HepG2 (cell line): ENCODE results near the gene SMIM41. TPM values are rescaled to one million over a fixed set of nuclear protein-coding genes. Genes with fewer than 3 reads are reported as not detected.

Experiments
- ATAC-seq: fragments of 200-7000 bp; cut with Tn5 transposase; 3 replicates; pipeline ENCODE4 v1.9.1; 2020; ENCODE audit warnings: mild to moderate bottlenecking, moderate library complexity
- BruUV-seq: library from RNA; stranded (reverse); fragments of 400-500 nt; replicated peaks from 2 replicates; lab custom pipeline; 2021; lab: Mats Ljungman, UMichigan
- CTCF ChIA-PET: fragments of 300-600 bp; formaldehyde crosslinking; extraction: SDS; loops from one replicate; lab custom pipeline; 2021; ENCODE audit warnings: low total read pairs, inconsistent platforms, low intra/inter-chr PET ratio; lab: Yijun Ruan, JAX
- POLR2A ChIA-PET: fragments of 350-600 bp; sonication (Branson Sonifier 250); formaldehyde crosslinking; loops from one replicate; lab custom pipeline; 2020; ENCODE audit warnings: antibody characterized with exemption, inconsistent platforms; lab: Yijun Ruan, JAX
- DNase-seq: peaks from one replicate; pipeline ENCODE4 v3.0.0-alpha.2; 2015; ENCODE audit warnings: low spot score
- FAIRE-seq: peaks from 3 replicates; lab custom pipeline; 2011; peaks lifted over from hg19 to GRCh38; lab: Jason Lieb, UNC
- H2AFZ ChIP-seq: one replicate; pipeline ENCODE4 v1.6.1; 2011; ENCODE audit warnings: low read length, inconsistent platforms
- H3K27ac ChIP-seq: fragments of 300-600 bp; 3 replicates; pipeline ENCODE4 v1.8.0; 2011; ENCODE audit warnings: mixed run types, mild to moderate bottlenecking, mixed read lengths, low read length, inconsistent platforms; ENCODE audit not compliant: insufficient read depth; ENCODE audit errors: extremely low read length
- H3K27me3 ChIP-seq, 2 experiments: fragments of 200-600 bp in 1 of 2; 2 replicates in 1 of 2; 3 replicates in 1 of 2; pipeline versions ENCODE4 v1.6.0 to v1.8.0; 2011; ENCODE audit warnings: low read length in 2 of 2, mild to moderate bottlenecking in 2 of 2, moderate library complexity in 2 of 2, inconsistent platforms in 1 of 2; ENCODE audit not compliant: insufficient read depth in 2 of 2, control insufficient read depth in 1 of 2
- H3K36me3 ChIP-seq, 2 experiments: fragments of 200-600 bp in 1 of 2; replicated peaks in 1 of 2; 2 replicates in 1 of 2; 3 replicates in 1 of 2; pipeline versions ENCODE4 v1.5.1 to v1.8.0; 2011; ENCODE audit warnings: low read length in 2 of 2, inconsistent platforms in 1 of 2; ENCODE audit not compliant: insufficient read depth in 2 of 2, control insufficient read depth in 1 of 2
- H3K4me1 ChIP-seq: 2 replicates; pipeline ENCODE4 v1.5.1; 2012; ENCODE audit warnings: low read length, inconsistent platforms; ENCODE audit not compliant: insufficient read depth
- H3K4me2 ChIP-seq: 2 replicates; pipeline ENCODE4 v1.6.0; 2011; ENCODE audit warnings: low read depth, low read length, inconsistent platforms
- H3K4me3 ChIP-seq, 3 experiments: fragments of 200-600 bp in 1 of 3; sonication (generic), shearing (Covaris generic) in 1 of 3; replicated peaks in 1 of 3; 2 replicates each; pipeline ENCODE4 v1.5.1; 2011 to 2016; ENCODE audit warnings: low read length in 3 of 3, inconsistent platforms in 2 of 3, low read depth in 2 of 3, mild to moderate bottlenecking in 2 of 3, control low read depth in 1 of 3, mixed read lengths in 1 of 3; ENCODE audit not compliant: insufficient read depth in 1 of 3
- H3K79me2 ChIP-seq: one replicate; pipeline ENCODE4 v1.6.1; 2011; ENCODE audit warnings: low read length, inconsistent platforms; ENCODE audit not compliant: insufficient read depth
- H3K9ac ChIP-seq: 2 replicates; pipeline ENCODE4 v1.6.0; 2011; ENCODE audit warnings: mild to moderate bottlenecking, low read depth, low read length, inconsistent platforms; ENCODE audit not compliant: insufficient read depth
- H3K9me3 ChIP-seq: 2 replicates; pipeline ENCODE4 v1.5.1; 2012; ENCODE audit warnings: mild to moderate bottlenecking, low read length
- H4K20me1 ChIP-seq: 2 replicates; pipeline ENCODE4 v1.6.0; 2011; ENCODE audit warnings: inconsistent platforms, mild to moderate bottlenecking, low read length, moderate library complexity; ENCODE audit not compliant: insufficient read depth
- GABPB1 ChIP-seq: IDR thresholded peaks from 2 replicates; pipeline ENCODE4 v1.6.1; 2016; ENCODE audit warnings: mild to moderate bottlenecking, missing genetic modification reagents, moderate library complexity, missing compliant biosample characterization
- KDM3A ChIP-seq: IDR thresholded peaks from 2 replicates; pipeline ENCODE4 v1.6.1; 2018; ENCODE audit warnings: low read depth, missing compliant biosample characterization
- NONO ChIP-seq, 2 experiments: fragments of 450-650 bp in 1 of 2; sonication (generic) in 1 of 2; formaldehyde crosslinking in 1 of 2; IDR thresholded peaks in 1 of 2; conservative IDR thresholded peaks in 1 of 2; 2 replicates each; pipeline versions ENCODE4 v1.6.1 to v1.8.0; 2017 to 2022; ENCODE audit warnings: mild to moderate bottlenecking in 1 of 2, missing genetic modification reagents in 1 of 2, moderate library complexity in 1 of 2
- PITX1 ChIP-seq: sonication (generic); formaldehyde crosslinking; IDR thresholded peaks from 2 replicates; pipeline ENCODE4 v1.5.1; 2020; ENCODE audit warnings: mild to moderate bottlenecking, missing genetic modification reagents
- RARA ChIP-seq: IDR thresholded peaks from 2 replicates; pipeline ENCODE4 v1.6.1; 2016; ENCODE audit warnings: missing genetic modification reagents, missing compliant biosample characterization
- SAP130 ChIP-seq: IDR thresholded peaks from 2 replicates; pipeline ENCODE4 v1.6.1; 2016; ENCODE audit warnings: low read depth
- YEATS4 ChIP-seq: sonication (generic); formaldehyde crosslinking; IDR thresholded peaks from 2 replicates; pipeline ENCODE4 v1.4.0; 2020; ENCODE audit warnings: missing genetic modification reagents, borderline replicate concordance
- ZBTB20 ChIP-seq: sonication (generic); formaldehyde crosslinking; IDR thresholded peaks from 2 replicates; pipeline ENCODE4 v1.8.1; 2023; ENCODE audit warnings: missing genetic modification reagents, low read depth, mild to moderate bottlenecking, borderline replicate concordance
- ZNF501 ChIP-seq: sonication (generic); formaldehyde crosslinking; IDR thresholded peaks from 2 replicates; pipeline ENCODE4 v1.5.1; 2020; ENCODE audit warnings: mild to moderate bottlenecking, moderate library complexity, missing genetic modification reagents
- ZNF816 ChIP-seq: sonication (generic); formaldehyde crosslinking; IDR thresholded peaks from 2 replicates; pipeline ENCODE4 v1.8.0; 2022; ENCODE audit warnings: missing genetic modification reagents, mild to moderate bottlenecking, borderline replicate concordance
- WGBS: methylation state at CpG from one replicate; pipeline ENCODE4 v1.1.6; 2017; ENCODE audit warnings: low lambda C conversion rate; 5-methylcytosine and 5-hydroxymethylcytosine counted together
- in situ Hi-C: cut with HindIII; loops from 2 replicates; pipeline ENCODE4 v1.10.0; 2017; ENCODE audit warnings: low pct_unique_long_range_greater_than_20kb; ENCODE audit not compliant: extremely low pct_ligation_motif_present
- intact Hi-C: fragments of 100-400 bp; cut with micrococcal nuclease; formaldehyde crosslinking; loops from one replicate; pipeline ENCODE4 v1.10.0; 2022; ENCODE audit not compliant: unreplicated experiment
- polyA plus RNA-seq, 8 experiments: library from polyadenylated mRNA; depleted of rRNA in 3 of 8; stranded (reverse) in 7 of 8; unstranded in 1 of 8; fragments of >200 nt; fragmentation: Illumina TruSeq in 4 of 8; extraction: Trizol in 4 of 8; gene quantifications; 2 replicates each; pipeline versions ENCODE4 v1.2.1 to v1.2.3, GENCODE V29; 2011 to 2016; ENCODE audit warnings: low read depth in 4 of 8, missing spikeins in 1 of 8, mixed read lengths in 1 of 8; ENCODE audit not compliant: insufficient read depth in 1 of 8
- total RNA-seq, 5 experiments: library from RNA; depleted of rRNA; stranded (reverse); fragments of >200 nt; fragmentation: Illumina TruSeq; extraction: Trizol; gene quantifications; 2 replicates each; pipeline ENCODE4 v1.2.3, GENCODE V29; 2016; ENCODE audit warnings: low read depth in 1 of 5
- TF ChIP-seq, protein P1 (sequence below): sonication (generic); formaldehyde crosslinking; IDR thresholded peaks from 2 replicates; pipeline ENCODE4 v1.5.0; 2020; ENCODE audit warnings: mild to moderate bottlenecking, missing genetic modification reagents
- TF ChIP-seq, protein P2 (sequence below): sonication (generic); formaldehyde crosslinking; IDR thresholded peaks from 2 replicates; pipeline ENCODE4; 2020; ENCODE audit warnings: missing genetic modification reagents, mild to moderate bottlenecking, borderline replicate concordance
- TF ChIP-seq, protein P3 (sequence below): sonication (generic); formaldehyde crosslinking; IDR thresholded peaks from 2 replicates; pipeline ENCODE4 v1.5.0; 2020; ENCODE audit warnings: missing genetic modification reagents

The SMIM41 gene
- total and polyA plus RNA-seq, 2 of the 13 experiments (the other 11 are each of a cell fraction or from before 2014, with no cell fraction given), result not detected

DNA sequence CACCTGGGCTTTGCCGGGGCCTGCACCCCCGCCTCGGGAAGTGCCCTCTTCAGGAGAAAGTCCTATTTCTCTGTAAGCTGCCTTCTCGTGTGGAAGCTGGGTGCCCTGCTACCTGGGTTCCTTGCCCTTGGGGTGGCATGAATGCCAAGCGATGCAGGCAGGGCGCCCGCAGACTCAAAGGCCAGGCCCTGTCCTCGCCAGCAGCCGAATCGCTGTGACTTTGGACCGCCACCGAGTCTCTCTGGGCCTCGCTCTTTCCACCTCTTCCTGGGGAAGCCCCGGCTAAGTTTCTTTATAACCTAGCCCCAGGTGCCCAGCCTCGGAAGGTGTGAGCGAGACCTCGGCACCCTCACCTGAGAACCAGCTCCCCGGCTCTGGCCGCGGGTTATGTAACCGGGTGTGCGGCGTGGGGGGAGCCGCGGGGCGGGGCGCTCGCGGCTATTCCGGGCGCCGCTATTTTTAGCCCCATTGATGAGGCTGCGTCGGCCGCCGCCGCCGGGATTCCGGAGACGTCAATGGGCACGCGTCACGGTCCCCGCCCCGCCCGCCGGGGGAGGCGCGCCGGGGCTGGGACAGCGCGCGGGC lies 42.8 kb upstream of the SMIM41 start:
- Histone ChIP-seq H3K27me3 (peaks cover 3 to 46% of the 10 kb centered on the region in 2 experiments; a peak in 4 of 5 replicates), H3K27ac (no peak overlapping the region), H3K36me3 (no peaks in the 10 kb centered on the region), H3K9me3 (no peaks in the 10 kb centered on the region), H3K9ac (peak overlapping the region; percentile 54), H3K79me2 (no peaks in the 10 kb centered on the region), H4K20me1 (no peaks in the 10 kb centered on the region), H3K4me1 (peaks cover 70% of the 10 kb centered on the region), H2AFZ (no peak overlapping the region), H3K4me3 (peak overlapping the region; percentile 55 to 75 (median 59)), H3K4me2 (peak overlapping the region; percentile 87)
- TSS peak; percentile 68 for BruUV-seq
- FAIRE-seq (no peak), ATAC-seq (peak; percentile 20), DNase-seq (no peak)
- 0% methylated on average over 2 of the region's 53 CpGs for WGBS
- in situ Hi-C loops, result no loop called here
- POLR2A ChIA-PET, result interaction anchor here (1.8 kb wide), 1 partner anchor 15 kb away, joined by 14 read pairs; the partner anchor contains the start of gene NR4A1
- CTCF ChIA-PET, result no interaction called here
- intact Hi-C loops, result loop anchor here (2.0 kb wide), 1 partner anchor 14 kb away; the partner anchor contains the start of gene NR4A1
- TF ChIP-seq ZBTB20 (CRISPR knock-in tag) (no peak), PITX1 (CRISPR knock-in tag) (0 out of 2 replicates have a peak, but pooled peaks have one; percentile 24), YEATS4 (CRISPR knock-in tag) (no peak), NONO (IDR thresholded peaks at IDR 0.05) (no peak), NONO (CRISPR knock-in tag; conservative IDR thresholded peaks at IDR 0.05) (0 out of 2 replicates have a peak, but pooled peaks have one; percentile 30), SAP130 (CRISPR knock-in tag) (peak; percentile 53), ZNF816 (CRISPR knock-in tag) (0 out of 2 replicates have a peak, but pooled peaks have one; percentile 56), GABPB1 (CRISPR knock-in tag) (peak; percentile 71; the same call in 1 of the 2 replicates), KDM3A (CRISPR knock-in tag) (0 out of 2 replicates have a peak, but pooled peaks have one; percentile 60), RARA (CRISPR knock-in tag) (peak; percentile 64; the same call in 1 of the 2 replicates), ZNF501 (0 out of 2 replicates have a peak, but pooled peaks have one; percentile 30)
- TF ChIP-seq, protein P1, sequence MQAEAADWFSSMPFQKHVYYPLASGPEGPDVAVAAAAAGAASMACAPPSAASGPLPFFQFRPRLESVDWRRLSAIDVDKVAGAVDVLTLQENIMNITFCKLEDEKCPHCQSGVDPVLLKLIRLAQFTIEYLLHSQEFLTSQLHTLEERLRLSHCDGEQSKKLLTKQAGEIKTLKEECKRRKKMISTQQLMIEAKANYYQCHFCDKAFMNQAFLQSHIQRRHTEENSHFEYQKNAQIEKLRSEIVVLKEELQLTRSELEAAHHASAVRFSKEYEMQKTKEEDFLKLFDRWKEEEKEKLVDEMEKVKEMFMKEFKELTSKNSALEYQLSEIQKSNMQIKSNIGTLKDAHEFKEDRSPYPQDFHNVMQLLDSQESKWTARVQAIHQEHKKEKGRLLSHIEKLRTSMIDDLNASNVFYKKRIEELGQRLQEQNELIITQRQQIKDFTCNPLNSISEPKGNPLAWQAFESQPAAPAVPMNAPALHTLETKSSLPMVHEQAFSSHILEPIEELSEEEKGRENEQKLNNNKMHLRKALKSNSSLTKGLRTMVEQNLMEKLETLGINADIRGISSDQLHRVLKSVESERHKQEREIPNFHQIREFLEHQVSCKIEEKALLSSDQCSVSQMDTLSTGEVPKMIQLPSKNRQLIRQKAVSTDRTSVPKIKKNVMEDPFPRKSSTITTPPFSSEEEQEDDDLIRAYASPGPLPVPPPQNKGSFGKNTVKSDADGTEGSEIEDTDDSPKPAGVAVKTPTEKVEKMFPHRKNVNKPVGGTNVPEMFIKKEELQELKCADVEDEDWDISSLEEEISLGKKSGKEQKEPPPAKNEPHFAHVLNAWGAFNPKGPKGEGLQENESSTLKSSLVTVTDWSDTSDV (CRISPR knock-in tag), result 0 out of 2 replicates have a peak, but pooled peaks have one; percentile 40
- TF ChIP-seq, protein P2, sequence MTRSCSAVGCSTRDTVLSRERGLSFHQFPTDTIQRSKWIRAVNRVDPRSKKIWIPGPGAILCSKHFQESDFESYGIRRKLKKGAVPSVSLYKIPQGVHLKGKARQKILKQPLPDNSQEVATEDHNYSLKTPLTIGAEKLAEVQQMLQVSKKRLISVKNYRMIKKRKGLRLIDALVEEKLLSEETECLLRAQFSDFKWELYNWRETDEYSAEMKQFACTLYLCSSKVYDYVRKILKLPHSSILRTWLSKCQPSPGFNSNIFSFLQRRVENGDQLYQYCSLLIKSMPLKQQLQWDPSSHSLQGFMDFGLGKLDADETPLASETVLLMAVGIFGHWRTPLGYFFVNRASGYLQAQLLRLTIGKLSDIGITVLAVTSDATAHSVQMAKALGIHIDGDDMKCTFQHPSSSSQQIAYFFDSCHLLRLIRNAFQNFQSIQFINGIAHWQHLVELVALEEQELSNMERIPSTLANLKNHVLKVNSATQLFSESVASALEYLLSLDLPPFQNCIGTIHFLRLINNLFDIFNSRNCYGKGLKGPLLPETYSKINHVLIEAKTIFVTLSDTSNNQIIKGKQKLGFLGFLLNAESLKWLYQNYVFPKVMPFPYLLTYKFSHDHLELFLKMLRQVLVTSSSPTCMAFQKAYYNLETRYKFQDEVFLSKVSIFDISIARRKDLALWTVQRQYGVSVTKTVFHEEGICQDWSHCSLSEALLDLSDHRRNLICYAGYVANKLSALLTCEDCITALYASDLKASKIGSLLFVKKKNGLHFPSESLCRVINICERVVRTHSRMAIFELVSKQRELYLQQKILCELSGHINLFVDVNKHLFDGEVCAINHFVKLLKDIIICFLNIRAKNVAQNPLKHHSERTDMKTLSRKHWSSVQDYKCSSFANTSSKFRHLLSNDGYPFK (CRISPR knock-in tag), result no peak
- TF ChIP-seq, protein P3, sequence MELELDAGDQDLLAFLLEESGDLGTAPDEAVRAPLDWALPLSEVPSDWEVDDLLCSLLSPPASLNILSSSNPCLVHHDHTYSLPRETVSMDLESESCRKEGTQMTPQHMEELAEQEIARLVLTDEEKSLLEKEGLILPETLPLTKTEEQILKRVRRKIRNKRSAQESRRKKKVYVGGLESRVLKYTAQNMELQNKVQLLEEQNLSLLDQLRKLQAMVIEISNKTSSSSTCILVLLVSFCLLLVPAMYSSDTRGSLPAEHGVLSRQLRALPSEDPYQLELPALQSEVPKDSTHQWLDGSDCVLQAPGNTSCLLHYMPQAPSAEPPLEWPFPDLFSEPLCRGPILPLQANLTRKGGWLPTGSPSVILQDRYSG (CRISPR knock-in tag), result no peak
